SH-SY5Y (cell line): Measurements from ENCODE around the gene ARHGAP9.

Source experiments
- GATA2 ChIP-seq: IDR thresholded peaks from 2 replicates; pipeline ENCODE4 v1.6.1; 2011; ENCODE audit warnings: mild to moderate bottlenecking, low read depth, low read length
- GATA3 ChIP-seq: IDR thresholded peaks from 2 replicates; pipeline ENCODE4 v1.6.1; 2011; ENCODE audit warnings: low read depth, mild to moderate bottlenecking, low read length, moderate library complexity

GRCh38 chr12:57511161-57511560, 31.5 kb upstream of the ARHGAP9 start:
- TF ChIP-seq GATA3 (no peak), GATA2 (no peak)
